Measurements from ENCODE around the gene SH3BP2. TPM values are rescaled to one million over a fixed set of nuclear protein-coding genes. Genes with fewer than 3 reads are reported as not detected.

The SH3BP2 gene
- total RNA-seq, 1 experiment from 2014 or later: 9.0 TPM

GRCh38 chr4:2839060-2839459 is 46.2 kb downstream of the SH3BP2 start:
- in situ Hi-C loops (cut with HindIII; ENCODE audit: low sequenced_read_pairs): no loop called here
- no peak for DNase-seq (ENCODE audit: low spot score)

- peak; percentile 44 for DNase-seq (ENCODE audit: low spot score)
- in situ Hi-C loops (cut with HindIII; ENCODE audit: low sequenced_read_pairs): loop anchor here (5.0 kb wide), 1 partner anchor 95 kb away; no protein-coding TSS in a partner anchor
These were observed 49.9 kb downstream of the SH3BP2 start for GRCh38 chr4:2842687-2843262.

- peak; percentile 90 for DNase-seq (ENCODE audit: low spot score)
- in situ Hi-C loops (cut with HindIII; ENCODE audit: low sequenced_read_pairs): loop anchor here (5.0 kb wide), 1 partner anchor 94 kb away; no protein-coding TSS in a partner anchor
These were observed 50.5 kb downstream of the SH3BP2 start, which contains the start of gene ADD1 for GRCh38 chr4:2843263-2843940. Gene ADD1 (plus strand): TSS chr4:2843844. CDS start chr4:2875916, 32,072 bp downstream.

GRCh38 chr4:2843941-2844584 is 51.2 kb downstream of the SH3BP2 start:
- peak; percentile 46 for DNase-seq (ENCODE audit: low spot score)
- in situ Hi-C loops (cut with HindIII; ENCODE audit: low sequenced_read_pairs): loop anchor here (5.0 kb wide), 1 partner anchor 93 kb away; no protein-coding TSS in a partner anchor

GRCh38 chr4:2846172-2846571 is 53.3 kb downstream of the SH3BP2 start:
- no peak for DNase-seq (ENCODE audit: low spot score)
- in situ Hi-C loops (cut with HindIII; ENCODE audit: low sequenced_read_pairs): no loop called here

- in situ Hi-C loops (cut with HindIII; ENCODE audit: low sequenced_read_pairs): no loop called here
These were observed 54.5 kb downstream of the SH3BP2 start for GRCh38 chr4:2847302-2847871.

GRCh38 chr4:2848449-2848848 is 55.6 kb downstream of the SH3BP2 start:
- in situ Hi-C loops (cut with HindIII; ENCODE audit: low sequenced_read_pairs): no loop called here
- DNase-seq (ENCODE audit: low spot score): no peak

More at GRCh38 chr4:2847302-2847871, 54.5 kb downstream of the SH3BP2 start:
- DNase-seq (ENCODE audit: low spot score): no peak

- in situ Hi-C loops (cut with HindIII; ENCODE audit: low sequenced_read_pairs): no loop called here
- no peak for DNase-seq (ENCODE audit: low spot score)
These were observed 56.6 kb downstream of the SH3BP2 start for GRCh38 chr4:2849267-2850152.

- no peak for DNase-seq (ENCODE audit: low spot score)
- in situ Hi-C loops (cut with HindIII; ENCODE audit: low sequenced_read_pairs): no loop called here
These were observed 58.3 kb downstream of the SH3BP2 start for GRCh38 chr4:2850966-2851798.

GRCh38 chr4:2852481-2852921 is 59.6 kb downstream of the SH3BP2 start:
- in situ Hi-C loops (cut with HindIII; ENCODE audit: low sequenced_read_pairs): no loop called here

GRCh38 chr4:2855584-2855983 is 62.7 kb downstream of the SH3BP2 start:
- in situ Hi-C loops (cut with HindIII; ENCODE audit: low sequenced_read_pairs): no loop called here
- DNase-seq (ENCODE audit: low spot score): no peak

More at GRCh38 chr4:2852481-2852921, 59.6 kb downstream of the SH3BP2 start:
- DNase-seq (ENCODE audit: low spot score): no peak

- in situ Hi-C loops (cut with HindIII; ENCODE audit: low sequenced_read_pairs): no loop called here
- no peak for DNase-seq (ENCODE audit: low spot score)
These were observed 63.4 kb downstream of the SH3BP2 start for GRCh38 chr4:2856266-2856665.

- in situ Hi-C loops (cut with HindIII; ENCODE audit: low sequenced_read_pairs): no loop called here
- DNase-seq (ENCODE audit: low spot score): no peak
These were observed 64.6 kb downstream of the SH3BP2 start for GRCh38 chr4:2857349-2857927.

- DNase-seq (ENCODE audit: low spot score): no peak
- in situ Hi-C loops (cut with HindIII; ENCODE audit: low sequenced_read_pairs): no loop called here
These were observed 65.7 kb downstream of the SH3BP2 start for GRCh38 chr4:2858451-2859217.

- no peak for DNase-seq (ENCODE audit: low spot score)
- in situ Hi-C loops (cut with HindIII; ENCODE audit: low sequenced_read_pairs): no loop called here
These were observed 66.6 kb downstream of the SH3BP2 start for GRCh38 chr4:2859514-2859913.

- DNase-seq (ENCODE audit: low spot score): no peak
- in situ Hi-C loops (cut with HindIII; ENCODE audit: low sequenced_read_pairs): no loop called here
These were observed 67.8 kb downstream of the SH3BP2 start for GRCh38 chr4:2860391-2861348.
